Suprapubic skin (tissue), 4 donors: ENCODE measurements around the gene FHL2. TPM values are rescaled to one million over a fixed set of nuclear protein-coding genes. Genes with fewer than 3 reads are reported as not detected.

Source experiments
- DNase-seq, 2 donors: peaks; one replicate each; pipeline ENCODE4 v3.0.0-alpha.2; 2019; ENCODE audit warnings: low spot score in 2 of 2
- H3K27ac ChIP-seq: fragments of 200-600 bp; sonication (generic); one replicate; pipeline ENCODE4 v1.5.1; 2019
- H3K27me3 ChIP-seq: fragments of 200-600 bp; sonication (generic); one replicate; pipeline ENCODE4 v1.5.1; 2019
- H3K36me3 ChIP-seq: fragments of 200-600 bp; sonication (generic); one replicate; pipeline ENCODE4 v1.5.1; 2019
- H3K4me1 ChIP-seq: fragments of 200-600 bp; sonication (generic); one replicate; pipeline ENCODE4 v1.5.1; 2019
- H3K4me3 ChIP-seq: fragments of 200-600 bp; sonication (generic); one replicate; pipeline ENCODE4 v1.5.1; 2019; ENCODE audit warnings: mild to moderate bottlenecking
- H3K9me3 ChIP-seq: fragments of 200-600 bp; sonication (generic); one replicate; pipeline ENCODE4 v1.5.1; 2019
- CTCF ChIP-seq, 2 donors: fragments of 200-600 bp in 1 of 2; fragments of 450-650 bp in 1 of 2; sonication (generic) in 1 of 2; IDR thresholded peaks; one replicate each; pipeline ENCODE4 v1.5.1; 2016 to 2019; ENCODE audit warnings: antibody characterized with exemption in 2 of 2, mild to moderate bottlenecking in 1 of 2, moderate library complexity in 1 of 2
- EP300 ChIP-seq: sonication (generic); formaldehyde crosslinking; IDR thresholded peaks from one replicate; pipeline ENCODE4 v1.6.1; 2017; ENCODE audit warnings: antibody characterized with exemption
- POLR2A ChIP-seq, 2 donors: fragments of 450-650 bp; IDR thresholded peaks; one replicate each; pipeline ENCODE4 v1.6.1; 2017; ENCODE audit warnings: antibody characterized with exemption in 2 of 2, mild to moderate bottlenecking in 2 of 2, moderate library complexity in 2 of 2
- POLR2AphosphoS5 ChIP-seq, 3 donors: sonication (generic); formaldehyde crosslinking; IDR thresholded peaks; one replicate each; pipeline ENCODE4 v1.6.1; 2017; ENCODE audit warnings: antibody characterized with exemption in 3 of 3
- WGBS: methylation state at CpG from one replicate; pipeline ENCODE4 v1.1.5; 2018; 5-methylcytosine and 5-hydroxymethylcytosine counted together
- total RNA-seq, 4 donors: library from RNA; depleted of rRNA; stranded (reverse); fragments of >200 nt; gene quantifications; one replicate each; pipeline ENCODE4 v1.1.0, GENCODE V29; 2016

Gene FHL2
- total RNA-seq, 4 donors from 2014 or later: 43.0 to 69.2 (median 47.9) TPM

GRCh38 chr2:105338020-105338385 is 60.8 kb downstream of the FHL2 start:
- no peaks in the 10 kb centered on the region for H3K27me3 ChIP-seq
- H3K9me3 ChIP-seq: no peaks in the 10 kb centered on the region
- no peak for DNase-seq
- H3K4me3 ChIP-seq: peak overlapping the region; percentile 93
- WGBS: 5% methylated on average over 5 of the region's 5 CpGs
- H3K36me3 ChIP-seq: peaks cover 29% of the 10 kb centered on the region
- peaks cover 25% of the 10 kb centered on the region for H3K4me1 ChIP-seq
- peak overlapping the region; percentile 93 for H3K27ac ChIP-seq
- TF ChIP-seq EP300: no peak

- TF ChIP-seq POLR2AphosphoS5 (IDR thresholded peaks at IDR 0.05) (peak; percentile 51 to 75 (median 69)), EP300 (no peak), POLR2A (IDR thresholded peaks at IDR 0.05) (peak in 1 of 2 donors; percentile 56)
- Histone ChIP-seq H3K9me3 (no peaks in the 10 kb centered on the region), H3K36me3 (peaks cover 22% of the 10 kb centered on the region), H3K4me3 (peak within 1 kb of the TSS; percentile 93), H3K4me1 (peaks cover 25% of the 10 kb centered on the region), H3K27ac (peak within 1 kb of the TSS; percentile 93), H3K27me3 (no peaks in the 10 kb centered on the region)
- peak; percentile 93 to 94 for DNase-seq
- under 1% methylated on average over 38 of the region's 58 CpGs for WGBS
Measured at GRCh38 chr2:105337122-105338019, 61.5 kb downstream of the FHL2 start, which contains the start of gene C2orf49. TSS of gene C2orf49 (plus strand) at chr2:105337540. CDS start at chr2:105337588, 48 bp downstream.

- peak overlapping the region; percentile 93 for H3K4me3 ChIP-seq
- no peaks in the 10 kb centered on the region for H3K9me3 ChIP-seq
- WGBS: 3% methylated on average over 7 of the region's 7 CpGs
- TF ChIP-seq CTCF (IDR thresholded peaks at IDR 0.05): no peak
- TF ChIP-seq EP300: no peak
- TF ChIP-seq POLR2A (IDR thresholded peaks at IDR 0.05): no peak
- TF ChIP-seq POLR2AphosphoS5 (IDR thresholded peaks at IDR 0.05): no peak
- DNase-seq: no peak
- H3K27me3 ChIP-seq: no peaks in the 10 kb centered on the region
- H3K36me3 ChIP-seq: peaks cover 16% of the 10 kb centered on the region
- H3K4me1 ChIP-seq: peaks cover 25% of the 10 kb centered on the region
- H3K27ac ChIP-seq: peak overlapping the region; percentile 93
Measured at GRCh38 chr2:105336786-105337121, 62.1 kb downstream of the FHL2 start.

- Histone ChIP-seq H3K36me3 (peaks cover 5% of the 10 kb centered on the region), H3K4me3 (no peak overlapping the region), H3K27ac (no peak overlapping the region), H3K4me1 (peaks cover 29% of the 10 kb centered on the region), H3K27me3 (no peaks in the 10 kb centered on the region), H3K9me3 (no peaks in the 10 kb centered on the region)
- DNase-seq: no peak
- TF ChIP-seq CTCF (IDR thresholded peaks at IDR 0.05) (no peak), POLR2A (IDR thresholded peaks at IDR 0.05) (no peak), EP300 (no peak), POLR2AphosphoS5 (IDR thresholded peaks at IDR 0.05) (no peak)
- WGBS: 87% methylated on average over 2 of the region's 2 CpGs
Measured at GRCh38 chr2:105335469-105335868, 63.4 kb downstream of the FHL2 start.

GRCh38 chr2:105334211-105334610 is 64.6 kb downstream of the FHL2 start:
- no peak for DNase-seq
- TF ChIP-seq POLR2AphosphoS5 (IDR thresholded peaks at IDR 0.05): no peak
- TF ChIP-seq POLR2A (IDR thresholded peaks at IDR 0.05): no peak
- TF ChIP-seq EP300: no peak
- no peak for TF ChIP-seq CTCF (IDR thresholded peaks at IDR 0.05)
- Histone ChIP-seq H3K9me3 (no peaks in the 10 kb centered on the region), H3K27me3 (no peaks in the 10 kb centered on the region), H3K36me3 (no peaks in the 10 kb centered on the region), H3K4me1 (peaks cover 33% of the 10 kb centered on the region), H3K4me3 (no peak overlapping the region), H3K27ac (no peak overlapping the region)
- WGBS: 94% methylated on average over 4 of the region's 4 CpGs

- DNase-seq: no peak
- Histone ChIP-seq H3K27ac (no peak overlapping the region), H3K4me1 (peaks cover 26% of the 10 kb centered on the region), H3K4me3 (peak overlapping the region; percentile 84), H3K27me3 (no peaks in the 10 kb centered on the region), H3K9me3 (no peaks in the 10 kb centered on the region), H3K36me3 (no peaks in the 10 kb centered on the region)
- 93% methylated on average over 4 of the region's 4 CpGs for WGBS
- TF ChIP-seq POLR2A (IDR thresholded peaks at IDR 0.05): no peak
- no peak for TF ChIP-seq POLR2AphosphoS5 (IDR thresholded peaks at IDR 0.05)
- TF ChIP-seq CTCF (IDR thresholded peaks at IDR 0.05): no peak
- TF ChIP-seq EP300: no peak
Measured at GRCh38 chr2:105330681-105331375, 68.0 kb downstream of the FHL2 start.
